Muscle of leg (tissue), 11 donors: Measurements from ENCODE around the gene IGF2. TPM values are rescaled to one million over a fixed set of nuclear protein-coding genes. Genes with fewer than 3 reads are reported as not detected.

Source experiments
- DNase-seq: peaks from one replicate; pipeline ENCODE4 v3.0.0; 2013
- H3K27ac ChIP-seq: one replicate; pipeline ENCODE4 v1.5.1; 2013; ENCODE audit warnings: mild to moderate bottlenecking, low read length, control low read depth
- H3K27me3 ChIP-seq: one replicate; pipeline ENCODE4 v1.6.1; 2013; ENCODE audit warnings: low read length; ENCODE audit not compliant: control insufficient read depth, insufficient read depth
- H3K36me3 ChIP-seq: one replicate; pipeline ENCODE4 v1.6.1; 2013; ENCODE audit warnings: low read length; ENCODE audit not compliant: control insufficient read depth, insufficient read depth
- H3K4me1 ChIP-seq: one replicate; pipeline ENCODE4 v1.6.1; 2013; ENCODE audit warnings: low read length; ENCODE audit not compliant: control insufficient read depth, insufficient read depth
- H3K4me3 ChIP-seq: one replicate; pipeline ENCODE4 v1.5.1; 2013; ENCODE audit warnings: low read length, control low read depth
- H3K9me3 ChIP-seq: replicated peaks from 2 replicates; pipeline ENCODE4 v1.6.1; 2013; ENCODE audit warnings: low read depth, low read length; ENCODE audit not compliant: control insufficient read depth
- WGBS: methylation state at CpG from one replicate; pipeline ENCODE4 v1.1.5; 2013; ENCODE audit warnings: missing lambda C conversion rate; ENCODE audit not compliant: insufficient coverage; 5-methylcytosine and 5-hydroxymethylcytosine counted together
- polyA plus RNA-seq, 8 donors: library from polyadenylated mRNA; unstranded; fragments of 120-200 nt; gene quantifications; one replicate each; pipeline versions ENCODE4 v1.2.1 to v1.2.3, GENCODE V29; 2013; ENCODE audit warnings: inconsistent platforms in 1 of 8, low replicate concordance in 1 of 8; ENCODE audit not compliant: insufficient read length in 8 of 8, insufficient read depth in 1 of 8
- total RNA-seq: library from RNA; stranded (reverse); fragments of 120-200 nt; gene quantifications from one replicate; pipeline ENCODE4 v1.2.4, GENCODE V29; 2013

Gene IGF2
- total and polyA plus RNA-seq, 9 donors = 1,262 to 5,136 (median 4,438) TPM

DNA sequence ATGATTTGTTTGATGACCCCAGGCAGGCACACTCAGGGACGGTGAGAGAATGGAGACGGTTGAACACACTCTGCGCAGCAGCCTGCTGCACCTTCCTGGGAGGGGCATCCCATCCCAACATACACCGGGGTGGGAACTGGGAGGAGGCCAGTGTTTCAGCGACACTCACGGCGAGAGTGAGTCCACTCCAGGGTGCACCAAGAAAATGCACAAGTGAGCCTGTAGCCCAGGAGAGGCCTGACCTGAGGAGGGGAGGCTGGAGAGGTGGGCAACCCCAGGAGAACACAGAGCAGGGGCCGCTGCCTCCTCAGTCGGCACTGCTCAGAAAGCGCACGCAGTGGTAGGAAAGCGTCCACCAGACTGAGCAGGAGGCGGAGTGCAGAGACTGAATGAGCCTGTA is 54.5 kb downstream of the IGF2 start:
- Histone ChIP-seq H3K4me3 (no peak overlapping the region), H3K27ac (no peak overlapping the region), H3K9me3 (peaks cover 13% of the 10 kb centered on the region), H3K27me3 (no peaks in the 10 kb centered on the region), H3K4me1 (no peaks in the 10 kb centered on the region), H3K36me3 (no peaks in the 10 kb centered on the region)
- DNase-seq = no peak
- 94% methylated on average over 5 of the region's 13 CpGs for WGBS

Other genes with a start within 250 kb of the IGF2 start
- gene PRR33, start 247.5 kb downstream of the IGF2 start, total RNA-seq = 2.0 TPM
- 1 to 10 TPM in 7 of 8 donors, under 1 TPM in 1; 0.90 to 7.0 (median 3.7) TPM for gene PRR33, start 247.5 kb downstream of the IGF2 start, polyA plus RNA-seq
- gene TNNT3, start 219.7 kb downstream of the IGF2 start, total RNA-seq = 4,749 TPM
- 1,000 to 10,000 TPM; 2,869 to 9,783 (median 6,434) TPM for gene TNNT3, start 219.7 kb downstream of the IGF2 start, polyA plus RNA-seq
- 73.1 TPM for gene MRPL23, start 192.1 kb downstream of the IGF2 start, total RNA-seq
- 100 to 1,000 TPM in 2 of 8 donors, 10 to 100 TPM in 6; 40.6 to 122 (median 74.9) TPM for gene MRPL23, start 192.1 kb downstream of the IGF2 start, polyA plus RNA-seq
- gene H19, start 141.5 kb downstream of the IGF2 start, total RNA-seq = 11,782 TPM
- over 10,000 TPM; 10,236 to 14,326 (median 13,021) TPM for gene H19, start 141.5 kb downstream of the IGF2 start, polyA plus RNA-seq
- gene INS, start 21.8 kb upstream of the IGF2 start, total RNA-seq = not detected
- not detected for gene INS, start 21.8 kb upstream of the IGF2 start, polyA plus RNA-seq
- 0.58 TPM for gene TH, start 32.4 kb upstream of the IGF2 start, total RNA-seq
- 1 to 10 TPM in 1 of 8 donors, under 1 TPM in 7; 0.33 to 1.2 (median 0.56) TPM for gene TH, start 32.4 kb upstream of the IGF2 start, polyA plus RNA-seq
- 0.53 TPM for gene ASCL2, start 131.2 kb upstream of the IGF2 start, total RNA-seq
- under 1 TPM; 0.11 to 0.47 (median 0.28) TPM for gene ASCL2, start 131.2 kb upstream of the IGF2 start, polyA plus RNA-seq
- 2.3 TPM for gene C11orf21, start 162.5 kb upstream of the IGF2 start, total RNA-seq
- gene C11orf21, start 162.5 kb upstream of the IGF2 start, polyA plus RNA-seq = 1 to 10 TPM in 5 of 8 donors, under 1 TPM in 3; 0.41 to 4.1 (median 2.0) TPM
- gene TSPAN32, start 162.6 kb upstream of the IGF2 start, total RNA-seq = 2.7 TPM
- 1 to 10 TPM; 1.6 to 6.9 (median 3.6) TPM for gene TSPAN32, start 162.6 kb upstream of the IGF2 start, polyA plus RNA-seq
- 187 TPM for gene CD81, start 237.9 kb upstream of the IGF2 start, total RNA-seq
- 100 to 1,000 TPM; 374 to 495 (median 433) TPM for gene CD81, start 237.9 kb upstream of the IGF2 start, polyA plus RNA-seq